MM.1S (cell line): ENCODE measurements around the gene PKHD1.

ENCODE experiments used
- DNase-seq: peaks from one replicate; pipeline ENCODE4 v3.0.0-alpha.2; 2015
- H2AFZ ChIP-seq: fragments of 300-600 bp; sonication (generic); 2 replicates; pipeline ENCODE4 v1.6.0; 2016; ENCODE audit warnings: antibody characterized with exemption, low read length
- H3F3A ChIP-seq: fragments of 300-600 bp; sonication (generic); 2 replicates; pipeline ENCODE4 v1.6.1; 2016; ENCODE audit warnings: mild to moderate bottlenecking, antibody characterized with exemption, low read length, moderate library complexity, mixed read lengths; ENCODE audit not compliant: insufficient read depth
- H3K27ac ChIP-seq: fragments of 300-600 bp; sonication (generic); 2 replicates; pipeline ENCODE4 v1.5.1; 2016; ENCODE audit warnings: mild to moderate bottlenecking, low read length
- H3K27me3 ChIP-seq: fragments of 300-600 bp; sonication (generic); replicated peaks from 2 replicates; pipeline ENCODE4 v1.6.0; 2016; ENCODE audit warnings: low read length; ENCODE audit not compliant: insufficient read depth
- H3K36me3 ChIP-seq: fragments of 300-600 bp; sonication (generic); replicated peaks from 2 replicates; pipeline ENCODE4 v1.6.1; 2016; ENCODE audit warnings: mild to moderate bottlenecking, low read length, mixed read lengths; ENCODE audit not compliant: insufficient read depth
- H3K4me1 ChIP-seq: fragments of 300-600 bp; sonication (generic); 2 replicates; pipeline ENCODE4 v1.6.1; 2016; ENCODE audit warnings: low read length, mixed read lengths
- H3K4me2 ChIP-seq: fragments of 300-600 bp; sonication (generic); 2 replicates; pipeline ENCODE4 v1.6.0; 2016; ENCODE audit warnings: low read depth, low read length
- H3K4me3 ChIP-seq: fragments of 300-600 bp; sonication (generic); 2 replicates; pipeline ENCODE4 v1.5.1; 2016; ENCODE audit warnings: low read length, mixed read lengths
- H3K79me2 ChIP-seq: fragments of 300-600 bp; sonication (generic); 2 replicates; pipeline ENCODE4 v1.6.1; 2016; ENCODE audit warnings: mixed run types, low read length, mixed read lengths
- H3K9ac ChIP-seq: fragments of 300-600 bp; sonication (generic); 2 replicates; pipeline ENCODE4 v1.6.1; 2016; ENCODE audit warnings: low read length, mixed read lengths
- H3K9me2 ChIP-seq: fragments of 300-600 bp; sonication (generic); replicated peaks from 2 replicates; pipeline ENCODE4 v1.6.1; 2016; ENCODE audit warnings: mild to moderate bottlenecking, low read length, mixed read lengths; ENCODE audit not compliant: insufficient read depth
- H3K9me3 ChIP-seq: fragments of 300-600 bp; sonication (generic); replicated peaks from 2 replicates; pipeline ENCODE4 v1.6.1; 2016; ENCODE audit warnings: mild to moderate bottlenecking, low read length, mixed read lengths; ENCODE audit not compliant: insufficient read depth
- H4K20me1 ChIP-seq: fragments of 300-600 bp; sonication (generic); 2 replicates; pipeline ENCODE4 v1.6.1; 2016; ENCODE audit warnings: mild to moderate bottlenecking, low read length, moderate library complexity, mixed read lengths; ENCODE audit not compliant: insufficient read depth
- EZH2 ChIP-seq: fragments of 300-600 bp; sonication (generic); optimal IDR thresholded peaks from 2 replicates; pipeline ENCODE3; 2017; ENCODE audit warnings: low read depth, mild to moderate bottlenecking, antibody characterized with exemption, low read length, mixed read lengths
- EZH2phosphoT487 ChIP-seq: fragments of 300-600 bp; sonication (generic); IDR thresholded peaks from 2 replicates; pipeline ENCODE4 v1.6.1; 2018; ENCODE audit warnings: antibody characterized with exemption, low read length
- TF ChIP-seq, protein P1 (sequence below): fragments of 300-600 bp; sonication (generic); IDR thresholded peaks from 2 replicates; pipeline ENCODE4 v1.5.1; 2016; ENCODE audit warnings: antibody characterized with exemption, low read length, mixed read lengths

Gene PKHD1

DNA sequence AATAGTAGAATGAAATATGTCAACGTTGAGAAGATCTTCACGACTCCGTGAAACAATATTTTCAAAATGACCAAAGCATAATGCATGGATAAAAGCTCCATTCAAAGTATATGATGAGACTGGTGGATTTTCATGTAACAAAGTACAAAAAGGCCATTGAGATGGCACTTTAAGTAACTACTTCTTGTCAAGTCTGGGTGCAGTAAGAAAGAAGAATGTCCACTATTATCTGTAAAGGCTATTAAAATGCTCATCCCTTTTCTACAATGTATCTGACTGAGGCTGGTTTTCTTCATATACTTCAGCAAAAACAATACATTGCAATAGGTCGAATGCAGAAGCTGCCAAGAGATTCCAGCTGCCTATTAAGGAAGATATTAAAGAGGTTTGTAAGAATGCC lies 457.4 kb downstream of the PKHD1 start:
- no peaks in the 10 kb centered on the region for H3K9me2 ChIP-seq
- H3K4me2 ChIP-seq, result no peak overlapping the region
- DNase-seq, result no peak
- no peaks in the 10 kb centered on the region for H3F3A ChIP-seq
- H3K9ac ChIP-seq, result no peak overlapping the region
- H3K4me3 ChIP-seq, result no peak overlapping the region
- H3K79me2 ChIP-seq, result no peaks in the 10 kb centered on the region
- H2AFZ ChIP-seq, result no peak overlapping the region
- no peaks in the 10 kb centered on the region for H3K27me3 ChIP-seq
- H3K27ac ChIP-seq, result no peak overlapping the region
- no peaks in the 10 kb centered on the region for H4K20me1 ChIP-seq
- H3K4me1 ChIP-seq, result no peaks in the 10 kb centered on the region
- no peaks in the 10 kb centered on the region for H3K36me3 ChIP-seq
- no peak for TF ChIP-seq EZH2
- TF ChIP-seq, protein P1, sequence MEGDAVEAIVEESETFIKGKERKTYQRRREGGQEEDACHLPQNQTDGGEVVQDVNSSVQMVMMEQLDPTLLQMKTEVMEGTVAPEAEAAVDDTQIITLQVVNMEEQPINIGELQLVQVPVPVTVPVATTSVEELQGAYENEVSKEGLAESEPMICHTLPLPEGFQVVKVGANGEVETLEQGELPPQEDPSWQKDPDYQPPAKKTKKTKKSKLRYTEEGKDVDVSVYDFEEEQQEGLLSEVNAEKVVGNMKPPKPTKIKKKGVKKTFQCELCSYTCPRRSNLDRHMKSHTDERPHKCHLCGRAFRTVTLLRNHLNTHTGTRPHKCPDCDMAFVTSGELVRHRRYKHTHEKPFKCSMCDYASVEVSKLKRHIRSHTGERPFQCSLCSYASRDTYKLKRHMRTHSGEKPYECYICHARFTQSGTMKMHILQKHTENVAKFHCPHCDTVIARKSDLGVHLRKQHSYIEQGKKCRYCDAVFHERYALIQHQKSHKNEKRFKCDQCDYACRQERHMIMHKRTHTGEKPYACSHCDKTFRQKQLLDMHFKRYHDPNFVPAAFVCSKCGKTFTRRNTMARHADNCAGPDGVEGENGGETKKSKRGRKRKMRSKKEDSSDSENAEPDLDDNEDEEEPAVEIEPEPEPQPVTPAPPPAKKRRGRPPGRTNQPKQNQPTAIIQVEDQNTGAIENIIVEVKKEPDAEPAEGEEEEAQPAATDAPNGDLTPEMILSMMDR, result no peak
- no peak for TF ChIP-seq EZH2phosphoT487
- H3K9me3 ChIP-seq, result no peaks in the 10 kb centered on the region

DNA sequence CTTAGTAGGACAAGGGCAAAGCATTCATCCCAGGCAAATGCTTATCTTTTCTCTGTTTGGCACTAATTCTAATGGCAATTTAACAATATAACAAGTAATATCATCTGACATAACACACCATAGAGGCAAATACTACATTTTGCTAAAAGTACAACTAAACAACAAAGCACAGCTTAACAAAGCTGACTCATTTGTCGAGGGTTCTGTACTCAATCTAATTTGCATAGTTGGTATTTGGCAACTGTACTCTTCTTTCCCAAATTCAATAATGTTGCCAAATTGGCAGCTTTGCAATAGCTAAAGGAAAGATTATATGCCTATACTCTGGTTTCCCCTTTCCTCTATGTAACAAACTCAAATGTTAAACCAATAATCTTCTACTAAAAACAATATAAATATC lies 461.0 kb downstream of the PKHD1 start:
- Histone ChIP-seq H3K9me2 (no peaks in the 10 kb centered on the region), H2AFZ (no peak overlapping the region), H3K27me3 (no peaks in the 10 kb centered on the region), H4K20me1 (no peaks in the 10 kb centered on the region), H3K4me1 (no peaks in the 10 kb centered on the region), H3K9ac (no peak overlapping the region), H3K4me2 (no peak overlapping the region), H3K79me2 (no peaks in the 10 kb centered on the region), H3K36me3 (no peaks in the 10 kb centered on the region), H3K9me3 (no peaks in the 10 kb centered on the region), H3K27ac (no peak overlapping the region), H3F3A (no peaks in the 10 kb centered on the region), H3K4me3 (no peak overlapping the region)
- no peak for DNase-seq
- no peak for TF ChIP-seq EZH2
- no peak for TF ChIP-seq EZH2phosphoT487

DNA sequence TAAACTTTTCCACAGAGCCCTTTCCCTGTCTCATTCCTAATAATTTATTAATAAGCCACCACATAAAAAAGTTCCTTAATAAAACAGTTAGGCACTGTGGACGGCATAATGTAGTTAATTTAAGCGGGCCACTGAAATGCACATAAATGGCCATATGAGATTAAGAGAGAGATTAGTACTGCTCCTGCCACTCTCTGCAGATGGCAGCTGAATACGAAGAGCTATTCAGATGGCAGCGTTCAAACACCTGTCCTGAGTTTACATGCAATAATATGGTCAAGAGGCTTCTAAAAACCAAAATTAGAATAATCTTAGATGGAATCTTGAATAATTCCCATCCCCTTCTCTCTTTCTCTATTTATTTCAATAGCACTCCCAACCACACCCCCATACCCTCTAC lies 461.8 kb downstream of the PKHD1 start:
- no peaks in the 10 kb centered on the region for H3F3A ChIP-seq
- no peaks in the 10 kb centered on the region for H3K27me3 ChIP-seq
- H2AFZ ChIP-seq, result no peak overlapping the region
- no peaks in the 10 kb centered on the region for H3K4me1 ChIP-seq
- H3K79me2 ChIP-seq, result no peaks in the 10 kb centered on the region
- H3K9me3 ChIP-seq, result no peaks in the 10 kb centered on the region
- H3K27ac ChIP-seq, result no peak overlapping the region
- no peak overlapping the region for H3K4me3 ChIP-seq
- H3K9ac ChIP-seq, result no peak overlapping the region
- no peaks in the 10 kb centered on the region for H3K36me3 ChIP-seq
- no peak for DNase-seq
- H3K4me2 ChIP-seq, result no peak overlapping the region
- H4K20me1 ChIP-seq, result no peaks in the 10 kb centered on the region
- no peaks in the 10 kb centered on the region for H3K9me2 ChIP-seq
- TF ChIP-seq, protein P1, result no peak
- TF ChIP-seq EZH2phosphoT487 (no peak), EZH2 (no peak)

DNA sequence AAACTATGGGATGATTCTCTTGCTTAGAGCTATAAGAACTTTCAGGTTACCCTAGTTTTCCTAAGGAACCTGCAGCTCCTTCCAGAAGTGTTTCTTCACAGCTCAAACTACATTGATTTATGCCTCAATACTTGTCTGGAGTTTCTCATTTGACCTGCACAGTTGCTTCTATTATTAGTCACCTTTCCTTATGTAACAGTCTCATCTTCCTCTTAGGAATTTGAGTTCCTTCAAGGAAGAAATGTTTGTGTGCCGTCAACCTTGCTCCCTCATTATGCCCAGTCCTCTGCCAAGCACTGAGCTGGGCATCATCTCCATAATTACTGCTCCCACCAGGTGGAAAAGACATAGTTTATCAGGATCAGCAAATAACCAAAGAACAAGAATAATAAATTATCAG lies 466.4 kb downstream of the PKHD1 start:
- Histone ChIP-seq H3K79me2 (no peaks in the 10 kb centered on the region), H3K4me3 (no peak overlapping the region), H3F3A (no peaks in the 10 kb centered on the region), H3K4me1 (no peaks in the 10 kb centered on the region), H3K36me3 (no peaks in the 10 kb centered on the region), H3K27ac (no peak overlapping the region), H3K9me2 (no peaks in the 10 kb centered on the region), H3K27me3 (no peaks in the 10 kb centered on the region), H3K9me3 (no peaks in the 10 kb centered on the region), H3K4me2 (no peak overlapping the region), H3K9ac (no peak overlapping the region), H4K20me1 (no peaks in the 10 kb centered on the region), H2AFZ (no peak overlapping the region)
- no peak for DNase-seq
- TF ChIP-seq EZH2phosphoT487 (no peak), EZH2 (no peak)
- TF ChIP-seq, protein P1, result no peak
